Astrocyte (in vitro differentiated cells and primary cell): Measurements from ENCODE around the gene PLXDC2.

Source experiments
- EZH2 ChIP-seq: IDR thresholded peaks from 2 replicates; pipeline ENCODE4 v1.6.1; 2012; ENCODE audit warnings: mild to moderate bottlenecking, low read length, inconsistent platforms; ENCODE audit not compliant: insufficient read depth
- TF ChIP-seq, protein P1 (sequence below): IDR thresholded peaks from 2 replicates; pipeline ENCODE4 v1.5.1; 2011; ENCODE audit warnings: low read depth, mild to moderate bottlenecking, inconsistent platforms, low read length, moderate library complexity; ENCODE audit not compliant: insufficient read depth

DNA sequence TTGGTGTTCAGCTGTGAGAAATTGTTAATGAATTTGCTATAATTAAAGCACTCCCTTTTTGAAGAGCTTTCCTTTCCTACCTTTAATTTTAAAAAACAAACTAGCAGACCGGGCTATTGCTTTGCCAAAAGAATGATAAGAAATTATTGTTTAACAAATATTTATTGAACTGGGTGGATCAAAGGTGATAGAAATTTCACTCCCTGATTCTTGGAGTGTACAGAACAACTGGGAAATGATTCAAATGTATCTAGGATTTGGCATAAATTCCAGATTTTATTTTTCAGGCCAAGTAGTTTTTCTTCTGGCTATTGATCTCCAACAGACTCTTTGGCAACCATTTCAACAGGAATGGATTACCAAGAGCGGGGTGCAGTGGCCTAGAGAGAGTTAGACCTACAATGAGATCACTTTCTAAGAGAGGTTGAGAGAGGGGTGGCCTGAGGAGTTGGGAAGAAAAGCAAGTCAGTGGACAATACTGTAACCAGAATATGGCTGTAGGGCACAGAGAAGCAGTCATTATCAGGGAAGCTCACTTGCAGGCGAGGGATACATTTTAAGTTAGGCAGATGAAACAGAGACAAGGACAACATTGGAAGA, 71.9 kb downstream of the PLXDC2 start:
- TF ChIP-seq, protein P1, sequence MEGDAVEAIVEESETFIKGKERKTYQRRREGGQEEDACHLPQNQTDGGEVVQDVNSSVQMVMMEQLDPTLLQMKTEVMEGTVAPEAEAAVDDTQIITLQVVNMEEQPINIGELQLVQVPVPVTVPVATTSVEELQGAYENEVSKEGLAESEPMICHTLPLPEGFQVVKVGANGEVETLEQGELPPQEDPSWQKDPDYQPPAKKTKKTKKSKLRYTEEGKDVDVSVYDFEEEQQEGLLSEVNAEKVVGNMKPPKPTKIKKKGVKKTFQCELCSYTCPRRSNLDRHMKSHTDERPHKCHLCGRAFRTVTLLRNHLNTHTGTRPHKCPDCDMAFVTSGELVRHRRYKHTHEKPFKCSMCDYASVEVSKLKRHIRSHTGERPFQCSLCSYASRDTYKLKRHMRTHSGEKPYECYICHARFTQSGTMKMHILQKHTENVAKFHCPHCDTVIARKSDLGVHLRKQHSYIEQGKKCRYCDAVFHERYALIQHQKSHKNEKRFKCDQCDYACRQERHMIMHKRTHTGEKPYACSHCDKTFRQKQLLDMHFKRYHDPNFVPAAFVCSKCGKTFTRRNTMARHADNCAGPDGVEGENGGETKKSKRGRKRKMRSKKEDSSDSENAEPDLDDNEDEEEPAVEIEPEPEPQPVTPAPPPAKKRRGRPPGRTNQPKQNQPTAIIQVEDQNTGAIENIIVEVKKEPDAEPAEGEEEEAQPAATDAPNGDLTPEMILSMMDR: no peak
- no peak for TF ChIP-seq EZH2
